Gastroesophageal sphincter (tissue), 4 donors: ENCODE data around the gene SLC34A2. TPM values are rescaled to one million over a fixed set of nuclear protein-coding genes. Genes with fewer than 3 reads are reported as not detected.

ENCODE experiments used
- ATAC-seq: fragments of 150-250 bp; one replicate; pipeline ENCODE4 v1.9.1; 2016; ENCODE audit warnings: mild to moderate bottlenecking, moderate library complexity
- H3K27ac ChIP-seq, 4 donors: fragments of 200-600 bp; sonication (generic) in 3 of 4; 1 replicate in 3 of 4; 2 replicates in 1 of 4; pipeline ENCODE4 v1.5.1; 2016 to 2019
- H3K27me3 ChIP-seq: fragments of 200-600 bp; sonication (generic); one replicate; pipeline ENCODE4 v1.5.1; 2019
- H3K36me3 ChIP-seq, 2 donors: fragments of 200-600 bp; sonication (generic); one replicate each; pipeline ENCODE4 v1.5.1; 2019; ENCODE audit warnings: control low read depth in 1 of 2
- H3K4me1 ChIP-seq, 3 donors: fragments of 200-600 bp; sonication (generic); 1 replicate in 2 of 3; 2 replicates in 1 of 3; pipeline ENCODE4 v1.5.1; 2016 to 2019; ENCODE audit warnings: control low read depth in 2 of 3
- H3K4me3 ChIP-seq, 2 donors: fragments of 200-600 bp; sonication (generic); one replicate each; pipeline ENCODE4 v1.5.1; 2019; ENCODE audit warnings: mild to moderate bottlenecking in 1 of 2, moderate library complexity in 1 of 2
- H3K9me3 ChIP-seq, 3 donors: fragments of 200-600 bp; sonication (generic); one replicate each; pipeline ENCODE4 v1.5.1; 2017 to 2019; ENCODE audit warnings: control low read depth in 2 of 3
- CTCF ChIP-seq, 4 experiments: fragments of 200-600 bp in 2 of 4; fragments of 450-650 bp in 2 of 4; sonication (generic) in 1 of 4; IDR thresholded peaks; one replicate each; pipeline ENCODE4 v1.5.1; 2017 to 2019; ENCODE audit warnings: antibody characterized with exemption in 4 of 4, mild to moderate bottlenecking in 2 of 4, moderate library complexity in 2 of 4
- EP300 ChIP-seq: sonication (generic); formaldehyde crosslinking; IDR thresholded peaks from one replicate; pipeline ENCODE4 v1.6.1; 2017; ENCODE audit warnings: antibody characterized with exemption, mild to moderate bottlenecking
- POLR2A ChIP-seq, 2 donors: fragments of 450-650 bp; IDR thresholded peaks; one replicate each; pipeline ENCODE4 v1.6.1; 2017; ENCODE audit warnings: antibody characterized with exemption in 2 of 2, mild to moderate bottlenecking in 2 of 2, moderate library complexity in 1 of 2
- POLR2AphosphoS5 ChIP-seq: sonication (generic); formaldehyde crosslinking; IDR thresholded peaks from one replicate; pipeline ENCODE4 v1.6.1; 2017; ENCODE audit warnings: antibody characterized with exemption
- WGBS, 2 donors: methylation state at CpG; one replicate each; pipeline ENCODE4 v1.1.5; 2018; ENCODE audit warnings: low coverage in 1 of 2; 5-methylcytosine and 5-hydroxymethylcytosine counted together
- total RNA-seq, 4 donors: library from RNA; depleted of rRNA; stranded (reverse); fragments of >200 nt; gene quantifications; one replicate each; pipeline ENCODE4 v1.1.0, GENCODE V29; 2016

SLC34A2 gene
- total RNA-seq, 4 donors from 2014 or later = 7.8 TPM; not detected in 3

GRCh38 chr4:25662306-25662705, 6.7 kb downstream of the SLC34A2 start:
- Histone ChIP-seq H3K27me3 (peaks cover 7% of the 10 kb centered on the region), H3K9me3 (no peaks in the 10 kb centered on the region), H3K36me3 (no peaks in the 10 kb centered on the region), H3K4me3 (no peak overlapping the region), H3K27ac (no peak overlapping the region), H3K4me1 (no peaks in the 10 kb centered on the region)
- WGBS, 2 donors = 94% methylated on average over 5 of the region's 10 CpGs
- no peak for ATAC-seq
- TF ChIP-seq EP300 (no peak), CTCF (IDR thresholded peaks at IDR 0.05) (no peak), POLR2A (IDR thresholded peaks at IDR 0.05) (no peak), POLR2AphosphoS5 (no peak)

- Histone ChIP-seq H3K27ac (no peak overlapping the region), H3K4me1 (no peaks in the 10 kb centered on the region), H3K9me3 (no peaks in the 10 kb centered on the region), H3K4me3 (no peak overlapping the region), H3K36me3 (no peaks in the 10 kb centered on the region), H3K27me3 (peaks cover 7% of the 10 kb centered on the region)
- no peak for ATAC-seq
- 22% methylated on average over 5 of the region's 8 CpGs; no CpG with 5 or more reads in 1 of the 2 donors for WGBS, 2 donors
- TF ChIP-seq POLR2AphosphoS5 (no peak), EP300 (no peak), POLR2A (IDR thresholded peaks at IDR 0.05) (no peak), CTCF (IDR thresholded peaks at IDR 0.05) (no peak)
These were observed 8.1 kb downstream of the SLC34A2 start for GRCh38 chr4:25663781-25664180.

GRCh38 chr4:25666031-25666630, 10.5 kb downstream of the SLC34A2 start:
- ATAC-seq = no peak
- Histone ChIP-seq H3K36me3 (no peaks in the 10 kb centered on the region), H3K27ac (no peak overlapping the region), H3K9me3 (no peaks in the 10 kb centered on the region), H3K4me3 (no peak overlapping the region), H3K4me1 (no peaks in the 10 kb centered on the region), H3K27me3 (peaks cover 7% of the 10 kb centered on the region)
- no peak for TF ChIP-seq EP300
- no peak for TF ChIP-seq POLR2AphosphoS5
- TF ChIP-seq CTCF (IDR thresholded peaks at IDR 0.05) = no peak
- no peak for TF ChIP-seq POLR2A (IDR thresholded peaks at IDR 0.05)
- WGBS, 2 donors = 57 to 80% methylated on average over 1 to 9 of the region's 9 CpGs

- Histone ChIP-seq H3K27me3 (peaks cover 7% of the 10 kb centered on the region), H3K27ac (no peak overlapping the region), H3K4me1 (no peaks in the 10 kb centered on the region), H3K36me3 (no peaks in the 10 kb centered on the region), H3K9me3 (no peaks in the 10 kb centered on the region), H3K4me3 (no peak overlapping the region)
- TF ChIP-seq CTCF (IDR thresholded peaks at IDR 0.05) (no peak), POLR2A (IDR thresholded peaks at IDR 0.05) (no peak), POLR2AphosphoS5 (no peak), EP300 (no peak)
- 94 to 97% methylated on average over 10 to 14 of the region's 15 CpGs for WGBS, 2 donors
- ATAC-seq = no peak
These were observed 12.4 kb downstream of the SLC34A2 start for GRCh38 chr4:25667931-25668557.

GRCh38 chr4:25670991-25671390, 15.3 kb downstream of the SLC34A2 start:
- ATAC-seq = no peak
- TF ChIP-seq POLR2AphosphoS5 (no peak), CTCF (IDR thresholded peaks at IDR 0.05) (no peak), POLR2A (IDR thresholded peaks at IDR 0.05) (no peak), EP300 (no peak)
- Histone ChIP-seq H3K4me1 (no peaks in the 10 kb centered on the region), H3K9me3 (no peaks in the 10 kb centered on the region), H3K36me3 (no peaks in the 10 kb centered on the region), H3K27me3 (no peaks in the 10 kb centered on the region), H3K4me3 (no peak overlapping the region), H3K27ac (no peak overlapping the region)
- WGBS, 2 donors = 67% methylated on average over 4 of the region's 4 CpGs; no CpG with 5 or more reads in 1 of the 2 donors
